Skeletal muscle satellite cell (primary cell): ENCODE data around the gene CTU2.
A peak's percentile ranks its signal among the peaks of the same experiment; 100 is the strongest.

Source experiments
- H3K27me3 ChIP-seq: 2 replicates; pipeline ENCODE4 v1.7.0; 2013; ENCODE audit warnings: low read length; ENCODE audit not compliant: control insufficient read depth, insufficient read depth
- H3K36me3 ChIP-seq: 2 replicates; pipeline ENCODE4 v1.7.0; 2013; ENCODE audit warnings: mild to moderate bottlenecking, control low read depth, low read length; ENCODE audit not compliant: insufficient read depth
- H3K4me1 ChIP-seq: 2 replicates; pipeline ENCODE4 v1.7.0; 2013; ENCODE audit warnings: low read length; ENCODE audit not compliant: control insufficient read depth, insufficient read depth
- H3K4me2 ChIP-seq: 2 replicates; pipeline ENCODE4 v1.7.0; 2013; ENCODE audit warnings: mild to moderate bottlenecking, low read length
- H3K4me3 ChIP-seq: 2 replicates; pipeline ENCODE4 v1.7.0; 2013; ENCODE audit warnings: low read length
- H3K9ac ChIP-seq: 2 replicates; pipeline ENCODE4 v1.7.0; 2013; ENCODE audit warnings: mild to moderate bottlenecking, low read depth, low read length, moderate library complexity
- H3K9me3 ChIP-seq: replicated peaks from 2 replicates; pipeline ENCODE4 v1.7.0; 2013; ENCODE audit warnings: mild to moderate bottlenecking, control low read depth, low read length

CTU2 gene

DNA sequence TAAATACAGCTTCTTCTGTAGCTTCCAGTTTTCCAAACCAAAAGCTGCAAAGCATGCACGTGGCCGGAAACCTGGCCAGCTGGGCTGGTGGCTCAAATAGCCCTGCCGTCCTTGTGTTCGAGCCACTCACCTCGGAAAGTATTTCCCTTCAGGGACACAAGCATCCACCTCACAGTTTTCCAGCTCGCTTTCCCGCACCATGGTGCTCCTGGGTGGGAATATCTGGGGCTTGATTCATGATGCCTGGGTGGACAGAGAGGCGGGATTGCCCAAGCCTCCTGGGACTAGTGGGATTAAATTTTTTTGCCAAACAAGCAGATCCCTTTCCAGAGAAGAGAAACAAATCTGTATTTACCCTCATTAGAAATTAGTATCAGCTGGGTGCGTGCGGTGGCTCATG is 36.3 kb upstream of the CTU2 start:
- H3K9me3 ChIP-seq, result no peaks in the 10 kb centered on the region
- peaks cover 3% of the 10 kb centered on the region for H3K36me3 ChIP-seq
- no peak overlapping the region for H3K4me2 ChIP-seq
- no peaks in the 10 kb centered on the region for H3K4me1 ChIP-seq
- no peak overlapping the region for H3K4me3 ChIP-seq
- H3K9ac ChIP-seq, result no peak overlapping the region
- H3K27me3 ChIP-seq, result no peaks in the 10 kb centered on the region

DNA sequence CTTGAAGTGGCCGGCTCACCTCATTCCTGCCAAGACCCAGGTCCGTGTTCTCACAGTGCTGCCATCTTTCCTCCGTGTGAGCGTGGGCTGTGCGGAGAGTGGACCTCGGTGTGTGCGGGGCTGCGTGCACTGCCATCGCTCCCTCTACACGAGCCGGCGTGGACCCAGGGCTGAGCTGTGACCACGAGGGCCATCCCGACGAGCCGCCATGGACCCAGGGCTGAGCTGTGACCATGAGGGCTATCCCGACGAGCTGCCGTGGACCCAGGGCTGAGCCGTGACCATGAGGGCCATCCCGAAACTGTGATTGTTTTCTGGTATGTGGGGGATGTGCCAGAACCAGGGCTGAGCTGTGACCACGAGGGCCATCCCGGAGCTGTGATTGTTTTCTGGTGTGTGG is 34.5 kb upstream of the CTU2 start:
- no peak overlapping the region for H3K9ac ChIP-seq
- peaks cover 3% of the 10 kb centered on the region for H3K36me3 ChIP-seq
- H3K4me1 ChIP-seq, result no peaks in the 10 kb centered on the region
- no peaks in the 10 kb centered on the region for H3K9me3 ChIP-seq
- H3K4me2 ChIP-seq, result no peak overlapping the region
- H3K27me3 ChIP-seq, result peaks cover 8% of the 10 kb centered on the region
- H3K4me3 ChIP-seq, result no peak overlapping the region

DNA sequence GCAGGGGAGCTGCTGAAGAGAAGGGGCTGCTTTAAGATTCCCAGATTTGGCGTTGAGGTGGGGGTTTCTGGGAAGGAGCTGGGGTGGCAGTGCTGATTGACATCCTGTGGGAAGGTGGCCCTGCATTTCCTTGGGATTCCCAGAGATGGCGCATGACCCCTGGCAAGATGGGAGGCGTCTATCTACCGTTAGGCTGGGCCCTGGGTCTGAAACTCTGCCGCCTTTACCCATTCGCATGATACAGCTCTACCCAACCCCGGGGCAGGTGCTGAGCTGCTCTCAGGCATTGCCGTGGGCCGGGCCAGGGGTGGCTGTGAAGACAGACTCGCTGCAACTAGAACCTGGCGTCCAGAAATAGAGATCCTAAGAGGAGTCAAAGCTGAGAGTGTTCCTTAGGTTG is 33.5 kb upstream of the CTU2 start:
- Histone ChIP-seq H3K4me1 (peaks cover 2% of the 10 kb centered on the region), H3K4me3 (no peak overlapping the region), H3K4me2 (no peak overlapping the region), H3K9ac (no peak overlapping the region), H3K27me3 (peaks cover 17% of the 10 kb centered on the region), H3K36me3 (peaks cover 3% of the 10 kb centered on the region), H3K9me3 (no peaks in the 10 kb centered on the region)

DNA sequence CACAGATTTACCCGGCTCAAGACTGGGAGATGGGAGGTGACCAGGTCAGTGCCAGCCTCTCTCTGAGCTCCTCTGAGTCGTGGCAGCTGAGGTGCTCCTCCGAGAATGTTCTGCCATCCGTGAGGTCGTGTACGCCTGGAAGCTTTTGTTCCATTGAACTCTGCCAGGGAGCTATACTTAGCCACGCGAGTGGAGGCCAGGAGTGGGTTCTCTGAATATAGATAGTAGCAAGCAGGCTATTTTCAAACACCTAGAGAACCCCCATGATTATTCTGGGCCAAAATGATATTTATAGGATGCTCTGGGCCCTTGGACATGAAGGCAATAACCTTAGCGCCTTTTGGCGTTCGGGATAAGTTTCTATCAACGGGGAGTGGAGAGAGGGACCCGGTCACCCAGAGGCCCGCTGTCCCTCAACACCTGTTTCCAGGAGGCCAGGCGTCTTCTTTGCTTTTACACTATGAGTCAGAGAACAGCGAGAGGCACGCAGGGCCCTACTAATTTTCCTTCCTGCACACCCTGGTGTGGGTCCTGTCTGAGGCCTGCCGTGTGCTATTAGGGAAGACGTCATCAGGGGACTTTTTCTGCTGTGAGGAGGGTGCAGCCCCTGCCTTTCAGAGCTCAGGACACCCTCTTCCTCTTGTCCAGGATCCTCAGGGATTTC is 32.5 kb upstream of the CTU2 start:
- peaks cover 28% of the 10 kb centered on the region for H3K27me3 ChIP-seq
- no peaks in the 10 kb centered on the region for H3K9me3 ChIP-seq
- H3K36me3 ChIP-seq, result peaks cover 3% of the 10 kb centered on the region
- no peak overlapping the region for H3K4me2 ChIP-seq
- H3K4me1 ChIP-seq, result peaks cover 5% of the 10 kb centered on the region
- H3K9ac ChIP-seq, result no peak overlapping the region
- no peak overlapping the region for H3K4me3 ChIP-seq

DNA sequence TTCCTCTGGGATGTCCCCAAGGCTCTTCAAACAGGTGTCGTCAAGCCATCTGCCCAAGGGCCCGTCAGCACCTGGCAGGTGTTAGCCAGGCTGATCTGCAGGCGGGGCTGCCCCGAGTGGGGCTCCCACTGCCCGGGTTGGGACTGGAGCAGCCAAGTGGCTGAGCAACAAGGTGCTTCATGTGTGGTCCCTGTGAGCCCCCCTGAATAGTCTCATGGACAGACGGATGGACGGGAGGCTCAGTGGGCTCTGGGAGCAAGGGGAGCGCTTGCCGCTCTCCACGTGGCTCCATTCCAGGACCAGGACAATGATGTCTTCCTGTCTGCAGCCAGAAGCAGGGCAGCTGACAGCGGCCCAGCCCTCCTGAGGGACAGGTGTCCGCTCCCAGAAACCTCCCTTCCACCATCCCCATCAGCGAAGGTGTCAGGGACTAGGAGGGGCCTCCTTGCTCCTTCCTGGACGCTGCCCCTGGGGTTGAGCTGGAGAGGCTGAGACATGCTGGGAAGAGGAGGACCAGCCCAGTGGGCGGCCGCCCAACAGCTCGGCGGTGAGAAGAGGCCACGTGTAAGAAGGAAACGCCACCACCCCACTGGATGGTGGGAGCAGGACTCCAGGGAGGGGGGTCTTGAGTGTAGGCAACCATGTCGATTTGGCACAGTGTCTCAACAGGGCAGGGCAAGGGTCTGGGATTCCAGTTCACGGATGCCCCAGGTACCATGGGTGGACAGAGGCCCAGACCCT is 29.6 kb upstream of the CTU2 start:
- H3K4me3 ChIP-seq, result no peak overlapping the region
- H3K4me2 ChIP-seq, result no peak overlapping the region
- peaks cover 3% of the 10 kb centered on the region for H3K36me3 ChIP-seq
- H3K4me1 ChIP-seq, result peaks cover 6% of the 10 kb centered on the region
- H3K9ac ChIP-seq, result no peak overlapping the region
- H3K9me3 ChIP-seq, result no peaks in the 10 kb centered on the region
- H3K27me3 ChIP-seq, result peaks cover 36% of the 10 kb centered on the region

DNA sequence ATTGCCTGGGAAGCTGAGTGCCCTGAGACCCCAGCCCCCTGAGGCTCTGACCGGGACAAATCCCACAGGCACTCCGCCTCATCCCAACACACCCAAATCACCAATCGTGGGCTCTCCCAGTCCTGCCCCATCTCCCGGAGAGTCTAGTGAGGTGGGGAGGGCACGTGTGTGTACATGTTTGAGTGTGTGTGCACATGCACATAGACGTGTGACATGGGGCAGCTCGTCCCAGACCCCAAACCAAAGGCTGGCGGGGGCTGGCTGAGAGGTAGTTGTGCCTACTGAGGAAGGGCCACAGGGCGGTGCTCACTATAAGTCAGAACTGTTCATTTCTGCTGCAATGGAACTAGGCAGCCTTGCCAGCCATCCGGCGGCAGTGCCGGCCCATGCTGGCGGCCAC is 28.6 kb upstream of the CTU2 start:
- Histone ChIP-seq H3K4me1 (peaks cover 13% of the 10 kb centered on the region), H3K9me3 (no peaks in the 10 kb centered on the region), H3K9ac (no peak overlapping the region), H3K4me3 (no peak overlapping the region), H3K27me3 (peaks cover 43% of the 10 kb centered on the region), H3K36me3 (peaks cover 3% of the 10 kb centered on the region), H3K4me2 (peak overlapping the region; percentile 37)

DNA sequence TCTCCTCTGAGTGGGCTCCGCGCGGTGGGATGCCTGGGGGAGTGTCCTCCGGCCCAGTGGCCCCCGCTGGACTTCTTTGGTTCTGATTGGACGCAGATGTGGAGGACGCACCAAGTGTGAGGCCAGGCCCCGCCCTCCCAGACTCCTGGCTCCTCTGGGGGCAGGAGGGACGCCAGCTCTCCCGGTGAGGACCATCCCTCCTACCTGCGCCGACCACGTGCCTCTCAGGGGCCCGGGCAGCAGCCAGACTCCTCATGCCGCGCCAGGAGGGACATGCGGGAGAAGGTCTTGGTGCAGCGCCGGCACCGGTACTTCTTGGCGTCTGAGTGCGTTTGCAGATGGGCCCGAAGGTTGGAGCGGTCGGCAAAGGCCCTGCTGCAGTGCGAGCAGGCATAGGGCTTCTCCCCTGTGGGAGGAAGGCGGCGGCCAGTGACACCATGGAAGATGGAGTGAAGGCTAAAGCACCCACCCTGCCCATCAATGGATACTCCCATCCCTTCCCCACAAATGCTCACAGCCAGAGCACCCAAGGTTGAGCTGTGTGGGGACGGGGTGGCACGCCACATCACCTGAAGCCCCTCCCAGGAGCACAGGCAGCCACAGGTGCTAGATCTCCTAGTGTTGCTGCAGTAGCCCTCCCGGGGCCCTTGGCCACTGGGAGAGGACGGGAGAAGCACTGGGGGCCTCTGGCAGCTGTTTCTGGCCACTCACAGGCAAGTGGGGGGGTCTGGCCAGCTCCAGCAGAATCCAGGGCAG is 27.9 kb upstream of the CTU2 start:
- Histone ChIP-seq H3K9ac (no peak overlapping the region), H3K27me3 (peaks cover 43% of the 10 kb centered on the region), H3K4me1 (peaks cover 13% of the 10 kb centered on the region), H3K36me3 (peaks cover 3% of the 10 kb centered on the region), H3K4me3 (no peak overlapping the region), H3K9me3 (no peaks in the 10 kb centered on the region), H3K4me2 (peak overlapping the region; percentile 37)

DNA sequence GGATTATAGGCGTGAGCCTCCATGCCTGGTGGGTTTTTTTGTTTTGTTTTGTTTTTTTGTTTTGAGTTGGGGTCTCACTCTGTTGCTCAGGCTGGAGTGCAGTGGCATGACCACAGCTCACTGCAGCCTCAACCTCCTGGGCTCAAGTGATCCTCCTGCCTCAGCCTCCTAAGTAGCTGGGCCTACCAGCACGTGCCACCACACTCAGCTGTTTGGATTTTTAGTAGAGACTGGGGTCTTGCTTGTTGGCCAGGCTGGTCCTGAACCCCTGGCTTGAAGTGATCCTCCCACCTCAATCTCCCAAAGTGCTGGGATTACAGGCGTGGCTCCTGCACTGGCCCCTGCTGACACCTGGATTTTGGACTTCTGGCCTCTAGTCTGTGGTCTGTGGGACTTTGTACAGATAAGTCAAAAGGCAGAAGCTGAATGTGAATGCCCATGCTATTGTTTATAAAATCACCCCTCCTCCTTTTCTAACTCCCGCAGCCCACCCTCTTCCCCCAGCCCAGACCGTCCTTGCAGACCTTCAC is 25.7 kb upstream of the CTU2 start:
- H3K9me3 ChIP-seq, result no peaks in the 10 kb centered on the region
- no peak overlapping the region for H3K4me2 ChIP-seq
- peaks cover 53% of the 10 kb centered on the region for H3K27me3 ChIP-seq
- no peak overlapping the region for H3K9ac ChIP-seq
- no peak overlapping the region for H3K4me3 ChIP-seq
- no peaks in the 10 kb centered on the region for H3K36me3 ChIP-seq
- peaks cover 22% of the 10 kb centered on the region for H3K4me1 ChIP-seq

DNA sequence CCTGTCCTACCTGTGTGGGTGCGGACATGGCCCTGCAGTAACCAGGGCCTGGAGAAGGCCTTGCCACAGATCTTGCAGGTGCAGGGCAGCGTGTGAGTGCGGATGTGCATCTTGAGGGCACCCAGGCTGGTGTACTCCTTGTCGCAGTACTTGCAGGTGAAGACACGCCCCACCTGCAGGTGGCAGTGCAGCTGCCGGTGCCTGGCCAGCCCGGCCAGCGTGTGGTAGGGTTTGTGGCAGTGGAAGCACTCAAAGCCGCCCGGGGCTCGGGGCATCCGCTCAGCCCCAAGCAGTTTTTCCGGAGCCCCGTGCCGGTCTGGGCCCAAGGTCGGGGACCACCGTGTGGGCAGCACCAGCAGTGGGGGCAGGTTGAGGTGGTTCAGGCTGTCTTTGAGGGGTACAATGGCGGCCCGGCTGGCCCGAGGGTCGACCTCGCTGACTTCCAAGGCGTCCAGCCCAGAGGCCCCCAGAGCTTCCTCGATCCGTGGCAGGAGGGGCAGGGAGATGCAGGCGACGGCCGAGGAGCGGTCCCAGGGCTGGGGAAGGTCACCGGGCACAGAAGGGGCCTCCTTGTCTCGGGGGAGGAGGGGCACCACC is 25.1 kb upstream of the CTU2 start:
- no peaks in the 10 kb centered on the region for H3K9me3 ChIP-seq
- no peak overlapping the region for H3K4me3 ChIP-seq

DNA sequence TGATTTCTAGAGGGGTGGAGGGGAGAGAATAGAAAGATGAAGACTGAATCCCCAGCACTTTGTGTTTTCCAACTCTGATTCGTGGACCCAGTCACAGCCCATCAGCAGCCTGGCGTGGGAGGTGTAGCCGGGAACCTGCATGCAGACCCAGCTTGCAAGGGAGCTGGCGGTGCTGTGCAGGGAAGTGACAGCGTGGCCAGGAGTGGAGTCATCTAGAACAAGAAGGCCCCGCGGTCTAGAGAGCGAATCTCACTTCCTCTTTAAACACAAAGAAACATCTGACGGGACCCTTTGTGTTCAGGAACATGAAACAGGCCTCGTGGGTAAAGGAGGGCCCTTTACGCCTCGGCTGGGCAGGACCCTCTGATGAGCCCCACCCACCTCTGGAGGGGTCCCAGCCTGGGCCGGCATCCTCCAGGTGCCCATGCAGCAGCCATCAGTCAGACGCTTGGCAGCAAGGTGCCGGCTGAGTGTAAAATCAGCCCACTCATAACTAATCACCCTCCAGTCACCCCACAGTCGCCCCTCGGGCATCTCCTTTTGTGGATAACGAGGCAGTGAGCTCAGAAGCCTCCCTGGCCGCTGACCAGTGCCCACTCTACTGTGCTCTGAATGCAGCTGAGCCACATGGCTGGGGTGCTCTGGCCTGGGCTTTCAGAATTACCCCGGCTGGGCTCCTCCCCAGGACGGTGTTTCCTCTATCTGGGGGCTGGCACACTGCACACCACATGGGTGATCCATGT is 24.4 kb upstream of the CTU2 start:
- peaks cover 33% of the 10 kb centered on the region for H3K4me1 ChIP-seq
- no peaks in the 10 kb centered on the region for H3K9me3 ChIP-seq
- H3K4me2 ChIP-seq, result no peak overlapping the region
- no peaks in the 10 kb centered on the region for H3K36me3 ChIP-seq
- H3K4me3 ChIP-seq, result no peak overlapping the region
- H3K27me3 ChIP-seq, result peaks cover 47% of the 10 kb centered on the region
- H3K9ac ChIP-seq, result no peak overlapping the region

More for the DNA sequence above, 25.1 kb upstream of the CTU2 start:
- Histone ChIP-seq H3K9ac (no peak overlapping the region), H3K36me3 (no peaks in the 10 kb centered on the region), H3K27me3 (peaks cover 54% of the 10 kb centered on the region), H3K4me1 (peaks cover 28% of the 10 kb centered on the region), H3K4me2 (no peak overlapping the region)
